ENCODE data around the gene ABCC4.

The ABCC4 gene

GRCh38 chr13:95118541-95119324 lies 182.5 kb downstream of the ABCC4 start:
- TF ChIP-seq, protein P1, sequence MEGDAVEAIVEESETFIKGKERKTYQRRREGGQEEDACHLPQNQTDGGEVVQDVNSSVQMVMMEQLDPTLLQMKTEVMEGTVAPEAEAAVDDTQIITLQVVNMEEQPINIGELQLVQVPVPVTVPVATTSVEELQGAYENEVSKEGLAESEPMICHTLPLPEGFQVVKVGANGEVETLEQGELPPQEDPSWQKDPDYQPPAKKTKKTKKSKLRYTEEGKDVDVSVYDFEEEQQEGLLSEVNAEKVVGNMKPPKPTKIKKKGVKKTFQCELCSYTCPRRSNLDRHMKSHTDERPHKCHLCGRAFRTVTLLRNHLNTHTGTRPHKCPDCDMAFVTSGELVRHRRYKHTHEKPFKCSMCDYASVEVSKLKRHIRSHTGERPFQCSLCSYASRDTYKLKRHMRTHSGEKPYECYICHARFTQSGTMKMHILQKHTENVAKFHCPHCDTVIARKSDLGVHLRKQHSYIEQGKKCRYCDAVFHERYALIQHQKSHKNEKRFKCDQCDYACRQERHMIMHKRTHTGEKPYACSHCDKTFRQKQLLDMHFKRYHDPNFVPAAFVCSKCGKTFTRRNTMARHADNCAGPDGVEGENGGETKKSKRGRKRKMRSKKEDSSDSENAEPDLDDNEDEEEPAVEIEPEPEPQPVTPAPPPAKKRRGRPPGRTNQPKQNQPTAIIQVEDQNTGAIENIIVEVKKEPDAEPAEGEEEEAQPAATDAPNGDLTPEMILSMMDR (IDR thresholded peaks at IDR 0.05; ENCODE audit: control insufficient read depth, extremely low read depth, insufficient read depth): no peak
- no peak overlapping the region for H3K4me3 ChIP-seq (ENCODE audit: low read depth, low read length)
- no peak for DNase-seq (ENCODE audit: low read depth)

- TF ChIP-seq, protein P1 (IDR thresholded peaks at IDR 0.05; ENCODE audit: control insufficient read depth, extremely low read depth, insufficient read depth): no peak
- no peak for DNase-seq (ENCODE audit: low read depth)
- no peak overlapping the region for H3K4me3 ChIP-seq (ENCODE audit: low read depth, low read length)
Measured at GRCh38 chr13:95117092-95117491, 184.2 kb downstream of the ABCC4 start.

- no peak for DNase-seq (ENCODE audit: low read depth)
- TF ChIP-seq, protein P1 (IDR thresholded peaks at IDR 0.05; ENCODE audit: control insufficient read depth, extremely low read depth, insufficient read depth): no peak
- H3K4me3 ChIP-seq (ENCODE audit: low read depth, low read length): no peak overlapping the region
Measured at GRCh38 chr13:95115525-95115924, 185.7 kb downstream of the ABCC4 start.

GRCh38 chr13:95113601-95114000 lies 187.7 kb downstream of the ABCC4 start:
- no peak overlapping the region for H3K4me3 ChIP-seq (ENCODE audit: low read depth, low read length)
- TF ChIP-seq, protein P1 (IDR thresholded peaks at IDR 0.05; ENCODE audit: control insufficient read depth, extremely low read depth, insufficient read depth): no peak
- DNase-seq (ENCODE audit: low read depth): no peak

DNA sequence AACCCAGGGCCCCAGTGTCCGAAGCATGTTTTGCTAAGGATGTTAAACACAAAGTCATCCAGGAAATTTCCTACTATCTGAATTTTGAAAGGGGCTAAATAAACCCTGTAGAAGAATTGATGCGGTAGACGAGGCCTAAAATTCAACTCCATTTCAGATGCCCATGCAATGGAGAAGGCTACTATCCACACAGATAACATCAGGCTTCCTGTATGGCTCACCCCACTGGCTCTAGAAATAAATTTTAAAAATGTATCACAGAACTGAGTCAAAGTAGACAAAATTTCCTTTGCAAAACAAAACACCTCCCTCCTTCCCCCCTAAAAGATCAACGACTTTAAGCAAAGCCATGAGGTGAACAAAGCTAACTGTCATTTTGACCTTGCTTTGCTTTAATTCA lies 188.4 kb downstream of the ABCC4 start:
- DNase-seq (ENCODE audit: low read depth): no peak
- TF ChIP-seq, protein P1 (IDR thresholded peaks at IDR 0.05; ENCODE audit: control insufficient read depth, extremely low read depth, insufficient read depth): no peak
- H3K4me3 ChIP-seq (ENCODE audit: low read depth, low read length): no peak overlapping the region

- DNase-seq (ENCODE audit: low read depth): no peak
Measured at GRCh38 chr13:95111608-95112007, 189.6 kb downstream of the ABCC4 start.

More at GRCh38 chr13:95111608-95112007, 189.6 kb downstream of the ABCC4 start:
- TF ChIP-seq, protein P1 (IDR thresholded peaks at IDR 0.05; ENCODE audit: control insufficient read depth, extremely low read depth, insufficient read depth): no peak
- no peak overlapping the region for H3K4me3 ChIP-seq (ENCODE audit: low read depth, low read length)
